Ishikawa (cell line): ENCODE results near the gene TINAGL1.
A peak's percentile ranks its signal among the peaks of the same experiment; 100 is the strongest.

ENCODE experiments used
- CEBPB ChIP-seq: IDR thresholded peaks from 2 replicates; pipeline ENCODE4 v1.6.1; 2012
- CREB1 ChIP-seq: IDR thresholded peaks from 2 replicates; pipeline ENCODE4 v1.6.1; 2012; ENCODE audit warnings: low read depth
- EGR1 ChIP-seq: IDR thresholded peaks from 2 replicates; pipeline ENCODE4 v1.6.1; 2012
- EP300 ChIP-seq: IDR thresholded peaks from 2 replicates; pipeline ENCODE4 v1.6.1; 2012; ENCODE audit warnings: borderline replicate concordance
- FOXM1 ChIP-seq: IDR thresholded peaks from 2 replicates; pipeline ENCODE4 v1.6.1; 2012; ENCODE audit warnings: low read depth, borderline replicate concordance
- NFIC ChIP-seq: IDR thresholded peaks from 2 replicates; pipeline ENCODE4 v1.6.1; 2012
- RAD21 ChIP-seq: IDR thresholded peaks from 2 replicates; pipeline ENCODE4 v1.6.1; 2012; ENCODE audit warnings: low read depth
- TAF1 ChIP-seq: IDR thresholded peaks from 2 replicates; pipeline ENCODE4 v1.6.1; 2012; ENCODE audit warnings: low read depth, mild to moderate bottlenecking
- TCF12 ChIP-seq: IDR thresholded peaks from 2 replicates; pipeline ENCODE4 v1.6.1; 2012; ENCODE audit warnings: low read depth
- TEAD4 ChIP-seq: IDR thresholded peaks from 2 replicates; pipeline ENCODE4 v1.6.1; 2012
- YY1 ChIP-seq: IDR thresholded peaks from 2 replicates; pipeline ENCODE4 v1.6.1; 2012; ENCODE audit warnings: low read depth
- ZBTB7A ChIP-seq: IDR thresholded peaks from 2 replicates; pipeline ENCODE4 v1.6.1; 2012; ENCODE audit warnings: low read depth
- TF ChIP-seq, protein P1 (sequence below): IDR thresholded peaks from 2 replicates; pipeline ENCODE4 v1.6.1; 2012
- TF ChIP-seq, protein P2 (sequence below): IDR thresholded peaks from 2 replicates; pipeline ENCODE4 v1.6.1; 2012; ENCODE audit warnings: low read depth, mild to moderate bottlenecking
- TF ChIP-seq, protein P3 (sequence below): IDR thresholded peaks from 2 replicates; pipeline ENCODE4 v1.6.1; 2012

The TINAGL1 gene

DNA sequence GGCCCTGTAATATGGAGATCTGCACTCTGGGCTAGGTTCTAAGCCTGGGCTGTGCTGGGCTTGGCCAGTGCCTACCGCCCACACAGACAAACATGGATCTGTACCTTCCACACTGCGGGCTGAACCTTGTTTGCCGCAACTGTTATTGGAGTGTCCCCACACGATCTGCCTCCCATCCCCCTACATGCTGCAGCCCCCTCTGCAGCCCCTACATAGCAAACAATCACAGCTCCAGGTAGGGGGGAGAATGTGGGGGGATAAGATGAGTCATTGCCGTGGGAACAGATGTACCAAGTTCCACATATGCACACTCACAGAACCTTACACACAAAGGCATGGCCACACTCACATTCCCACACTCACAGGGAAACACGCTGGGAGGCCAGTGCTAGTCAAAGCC, 39.1 kb downstream of the TINAGL1 start:
- TF ChIP-seq TAF1 (no peak), TEAD4 (no peak), TCF12 (no peak), FOXM1 (no peak), EP300 (no peak)

DNA sequence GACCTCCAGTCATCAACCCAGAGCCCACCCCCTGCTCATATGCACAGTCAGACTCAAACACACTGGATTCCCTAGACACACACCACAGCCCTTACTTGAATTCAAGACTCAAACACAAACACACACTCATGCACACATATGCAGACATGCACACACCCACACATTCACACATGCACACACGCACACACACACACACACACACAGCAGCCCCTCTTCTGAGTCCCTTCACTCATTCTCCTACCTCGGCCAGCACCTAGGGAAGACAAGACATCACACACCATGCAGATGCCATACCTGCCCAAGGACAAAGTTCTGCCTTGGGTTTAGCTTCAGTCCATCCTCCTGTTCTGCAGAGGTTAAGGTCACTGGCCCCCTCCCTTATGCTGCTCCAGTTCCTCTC, 39.6 kb downstream of the TINAGL1 start:
- TF ChIP-seq, protein P1, sequence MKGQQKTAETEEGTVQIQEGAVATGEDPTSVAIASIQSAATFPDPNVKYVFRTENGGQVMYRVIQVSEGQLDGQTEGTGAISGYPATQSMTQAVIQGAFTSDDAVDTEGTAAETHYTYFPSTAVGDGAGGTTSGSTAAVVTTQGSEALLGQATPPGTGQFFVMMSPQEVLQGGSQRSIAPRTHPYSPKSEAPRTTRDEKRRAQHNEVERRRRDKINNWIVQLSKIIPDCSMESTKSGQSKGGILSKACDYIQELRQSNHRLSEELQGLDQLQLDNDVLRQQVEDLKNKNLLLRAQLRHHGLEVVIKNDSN = no peak
- TF ChIP-seq CREB1 = no peak
- TF ChIP-seq RAD21 = no peak
- TF ChIP-seq, protein P2, sequence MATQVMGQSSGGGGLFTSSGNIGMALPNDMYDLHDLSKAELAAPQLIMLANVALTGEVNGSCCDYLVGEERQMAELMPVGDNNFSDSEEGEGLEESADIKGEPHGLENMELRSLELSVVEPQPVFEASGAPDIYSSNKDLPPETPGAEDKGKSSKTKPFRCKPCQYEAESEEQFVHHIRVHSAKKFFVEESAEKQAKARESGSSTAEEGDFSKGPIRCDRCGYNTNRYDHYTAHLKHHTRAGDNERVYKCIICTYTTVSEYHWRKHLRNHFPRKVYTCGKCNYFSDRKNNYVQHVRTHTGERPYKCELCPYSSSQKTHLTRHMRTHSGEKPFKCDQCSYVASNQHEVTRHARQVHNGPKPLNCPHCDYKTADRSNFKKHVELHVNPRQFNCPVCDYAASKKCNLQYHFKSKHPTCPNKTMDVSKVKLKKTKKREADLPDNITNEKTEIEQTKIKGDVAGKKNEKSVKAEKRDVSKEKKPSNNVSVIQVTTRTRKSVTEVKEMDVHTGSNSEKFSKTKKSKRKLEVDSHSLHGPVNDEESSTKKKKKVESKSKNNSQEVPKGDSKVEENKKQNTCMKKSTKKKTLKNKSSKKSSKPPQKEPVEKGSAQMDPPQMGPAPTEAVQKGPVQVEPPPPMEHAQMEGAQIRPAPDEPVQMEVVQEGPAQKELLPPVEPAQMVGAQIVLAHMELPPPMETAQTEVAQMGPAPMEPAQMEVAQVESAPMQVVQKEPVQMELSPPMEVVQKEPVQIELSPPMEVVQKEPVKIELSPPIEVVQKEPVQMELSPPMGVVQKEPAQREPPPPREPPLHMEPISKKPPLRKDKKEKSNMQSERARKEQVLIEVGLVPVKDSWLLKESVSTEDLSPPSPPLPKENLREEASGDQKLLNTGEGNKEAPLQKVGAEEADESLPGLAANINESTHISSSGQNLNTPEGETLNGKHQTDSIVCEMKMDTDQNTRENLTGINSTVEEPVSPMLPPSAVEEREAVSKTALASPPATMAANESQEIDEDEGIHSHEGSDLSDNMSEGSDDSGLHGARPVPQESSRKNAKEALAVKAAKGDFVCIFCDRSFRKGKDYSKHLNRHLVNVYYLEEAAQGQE = no peak
- no peak for TF ChIP-seq EP300
- TF ChIP-seq TEAD4 = no peak
- TF ChIP-seq EGR1 = no peak
- TF ChIP-seq YY1 = no peak
- no peak for TF ChIP-seq NFIC
- no peak for TF ChIP-seq FOXM1
- TF ChIP-seq ZBTB7A = no peak
- TF ChIP-seq TCF12 = no peak
- no peak for TF ChIP-seq CEBPB
- TF ChIP-seq TAF1 = no peak
- TF ChIP-seq, protein P3, sequence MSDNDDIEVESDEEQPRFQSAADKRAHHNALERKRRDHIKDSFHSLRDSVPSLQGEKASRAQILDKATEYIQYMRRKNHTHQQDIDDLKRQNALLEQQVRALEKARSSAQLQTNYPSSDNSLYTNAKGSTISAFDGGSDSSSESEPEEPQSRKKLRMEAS = no peak

DNA sequence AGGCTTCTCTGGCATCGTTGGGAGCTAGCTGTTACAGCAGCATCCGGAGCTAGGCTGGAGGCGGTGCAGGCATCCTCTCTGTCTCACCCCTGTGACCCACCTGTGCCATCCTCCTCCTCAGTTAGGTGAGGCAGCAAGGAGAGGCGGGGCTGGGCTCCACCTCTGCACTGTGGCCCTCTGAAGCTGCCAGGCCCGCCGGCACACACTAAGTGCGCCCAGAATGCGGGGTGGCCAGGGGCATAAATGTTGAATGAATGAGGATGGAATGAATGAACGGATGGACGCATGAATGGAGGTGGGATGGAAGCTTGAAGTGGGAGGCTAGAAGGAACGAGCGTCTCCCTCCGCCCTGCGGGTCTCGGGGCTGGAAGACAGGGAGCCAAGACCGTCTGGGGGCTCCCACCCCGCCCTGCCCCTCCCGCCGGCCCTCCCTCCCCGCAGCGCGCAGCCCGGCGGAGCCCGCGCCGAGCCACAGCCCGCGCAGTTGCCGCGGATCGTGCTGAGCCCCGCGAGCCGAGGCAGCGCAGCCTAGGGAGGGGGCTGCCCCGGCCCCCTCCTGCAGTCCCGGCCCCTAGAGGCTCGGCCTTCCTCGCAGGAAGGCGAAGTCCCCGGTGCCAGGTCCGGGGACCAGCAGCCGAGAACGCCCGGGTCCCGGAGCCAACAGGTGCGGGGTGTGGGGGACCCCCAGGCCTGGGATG, 41.1 kb downstream of the TINAGL1 start, which contains the start of gene HCRTR1:
Gene HCRTR1, plus strand, starts transcription at position 472 of the 698 bp plus-strand sequence. CDS start 1,504 bp downstream, outside the sequence.
- TF ChIP-seq CREB1 = no peak
- TF ChIP-seq, protein P2 = no peak
- TF ChIP-seq EP300 = no peak
- TF ChIP-seq, protein P1 = no peak
- no peak for TF ChIP-seq EGR1
- TF ChIP-seq NFIC = no peak
- TF ChIP-seq, protein P3 = peak; percentile 19; the same call in 1 of the 2 replicates
- no peak for TF ChIP-seq YY1

DNA sequence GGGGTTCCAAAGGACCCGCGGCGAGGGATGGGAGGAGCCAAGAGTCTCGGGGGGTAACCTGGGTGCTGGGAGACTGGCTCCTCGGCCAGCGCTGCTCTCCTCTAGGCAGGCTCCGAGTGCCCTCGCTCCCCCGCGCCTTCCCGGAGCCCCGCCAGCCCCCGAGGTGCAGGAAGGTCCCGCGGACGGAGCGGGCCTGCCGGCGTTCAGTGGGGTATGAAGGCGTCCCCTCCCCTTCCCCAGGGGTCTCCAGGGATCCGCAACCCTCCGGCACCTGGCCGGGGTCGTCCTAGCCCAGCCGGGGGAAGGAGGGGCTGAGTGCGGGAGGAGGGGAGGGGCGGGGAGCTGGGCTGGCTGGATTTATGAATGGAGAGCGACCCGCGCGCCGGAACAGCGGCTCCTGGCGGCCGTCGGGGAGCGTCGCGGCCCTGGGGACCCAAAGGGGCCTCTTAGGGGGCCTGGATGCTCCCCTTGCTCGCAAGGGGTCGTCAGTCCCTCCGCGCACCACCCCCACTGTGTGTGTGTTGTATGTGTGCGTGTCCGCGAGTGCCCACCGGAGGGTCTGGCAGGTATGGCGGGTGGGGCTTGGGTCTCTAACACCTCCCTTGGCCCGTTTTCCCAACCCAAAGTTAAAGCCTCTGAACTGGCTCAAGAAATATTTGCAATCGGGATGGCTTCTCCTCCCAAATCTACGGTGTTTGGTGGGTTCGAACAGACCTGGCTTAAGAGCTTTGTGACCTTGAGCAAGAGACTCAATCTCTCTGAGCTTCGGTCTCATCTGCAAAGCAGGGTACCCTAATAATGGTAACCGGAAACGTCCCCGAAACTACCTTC, 41.8 kb downstream of the TINAGL1 start:
- TF ChIP-seq, protein P2 = no peak
- no peak for TF ChIP-seq YY1
- no peak for TF ChIP-seq TAF1
- TF ChIP-seq FOXM1 = no peak
- TF ChIP-seq CEBPB = no peak
- TF ChIP-seq, protein P3 = no peak; the same call in 1 of the 2 replicates
- no peak for TF ChIP-seq EGR1
- peak; percentile 92 for TF ChIP-seq ZBTB7A
- no peak for TF ChIP-seq EP300
- peak; percentile 57; the same call in 1 of the 2 replicates for TF ChIP-seq RAD21
